ENCODE measurements around the gene RSPH6A. TPM values are rescaled to one million over a fixed set of nuclear protein-coding genes. Genes with fewer than 3 reads are reported as not detected.

The RSPH6A gene
- polyA plus RNA-seq, 3 donors: not detected

DNA sequence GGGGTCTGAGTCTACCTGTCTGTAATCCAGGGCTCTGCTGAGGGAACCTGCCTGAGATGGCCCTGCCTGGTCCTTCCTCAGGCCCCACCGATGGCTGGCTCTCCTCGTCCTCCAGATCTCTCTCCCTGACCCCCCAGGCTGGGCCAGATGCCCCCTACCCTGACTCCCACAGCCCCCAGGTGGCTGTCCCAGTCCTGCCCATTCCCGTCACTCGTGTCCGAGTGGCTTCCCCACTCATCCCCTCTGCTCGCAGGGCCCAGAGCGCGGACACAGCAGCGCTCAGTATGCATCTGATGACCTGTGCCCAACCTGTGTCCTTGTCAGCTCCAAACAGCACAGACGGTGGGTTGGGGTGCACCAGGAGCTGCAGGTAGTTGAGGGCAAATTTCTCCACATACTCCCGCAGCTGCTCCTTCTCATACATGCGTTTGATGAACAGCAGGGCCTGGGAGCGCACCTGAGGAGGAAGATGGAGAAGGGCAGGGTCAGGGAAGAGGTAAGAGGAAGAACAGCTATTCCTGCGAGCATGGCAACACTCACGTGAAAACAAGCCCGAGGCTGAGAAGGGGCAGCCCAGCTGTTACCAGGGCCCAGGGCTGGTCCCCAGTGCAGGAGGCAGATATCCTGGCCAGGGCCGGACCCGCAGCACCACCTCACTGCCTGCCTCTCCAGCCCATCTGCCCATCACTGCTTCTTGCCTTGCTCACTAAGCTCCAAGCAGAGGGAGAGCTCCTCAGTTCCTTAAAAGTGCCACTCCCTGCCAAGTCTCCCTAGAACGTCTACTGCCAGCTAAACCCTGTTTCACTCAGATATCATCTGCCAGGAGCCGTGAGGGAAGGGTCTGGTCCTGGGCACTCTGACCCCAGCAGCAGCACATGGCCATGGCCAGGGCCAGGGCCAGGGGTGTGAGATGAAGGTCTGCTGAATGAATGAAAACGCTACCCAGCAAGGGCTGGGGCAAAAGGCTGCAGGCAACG, 11.1 kb upstream of the RSPH6A start:
- DNase-seq (ENCODE audit: low read depth in 3 of 3, low spot score in 2 of 3): no peak

DNA sequence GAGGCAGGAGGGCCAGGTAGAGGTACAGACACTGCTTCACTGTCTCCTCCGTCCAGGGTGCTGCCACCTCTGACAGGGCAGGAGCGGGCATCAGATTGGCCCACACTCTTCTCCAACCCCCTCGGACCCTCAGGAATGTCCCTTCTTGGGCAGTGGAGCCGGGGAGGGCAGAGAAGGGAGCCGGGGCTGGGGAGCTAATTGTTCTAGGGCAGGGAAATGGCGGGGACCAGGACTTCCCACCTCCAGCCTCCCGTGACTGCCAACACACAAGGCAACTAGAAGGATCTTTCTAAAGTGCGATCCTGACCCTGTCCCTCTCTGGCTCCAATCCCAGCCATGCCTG, 10.1 kb upstream of the RSPH6A start:
- DNase-seq (ENCODE audit: low read depth in 3 of 3, low spot score in 2 of 3): no peak

DNA sequence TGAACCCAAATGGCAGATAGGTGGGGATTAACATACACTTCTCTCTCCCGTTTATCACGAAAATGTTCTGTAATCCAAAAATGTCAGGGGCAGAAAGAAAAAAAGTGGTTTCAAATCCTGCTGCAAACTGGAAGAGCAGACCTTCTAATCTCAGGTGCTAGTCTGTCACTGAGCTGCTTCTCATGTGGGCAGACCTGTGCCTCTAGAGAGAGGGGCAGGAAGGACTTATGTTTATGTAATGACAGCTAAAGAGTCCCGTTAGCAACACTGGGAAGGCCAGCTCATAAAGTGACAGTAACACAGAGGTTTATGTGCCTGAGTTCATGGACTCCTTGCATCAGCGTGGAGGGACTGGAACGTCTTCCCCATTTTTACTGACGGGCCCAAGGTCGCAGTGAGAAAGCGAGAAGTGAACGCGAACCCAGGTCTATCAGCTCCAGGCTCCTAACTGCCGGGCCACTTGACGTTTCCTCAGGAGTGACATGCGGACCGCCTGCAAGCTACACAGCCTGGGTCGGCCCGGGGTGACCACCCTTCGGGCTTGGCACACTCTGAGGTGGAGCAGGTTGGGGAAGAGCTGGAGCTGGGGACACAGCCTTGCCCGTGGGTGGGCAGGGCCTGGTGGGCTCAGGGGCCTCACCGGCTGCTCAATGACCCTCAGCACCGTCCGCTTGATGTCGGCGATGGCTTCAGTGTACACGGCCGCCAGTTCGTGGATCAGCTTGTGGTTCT, 9.6 kb upstream of the RSPH6A start:
- DNase-seq (ENCODE audit: low read depth in 3 of 3, low spot score in 2 of 3): no peak

DNA sequence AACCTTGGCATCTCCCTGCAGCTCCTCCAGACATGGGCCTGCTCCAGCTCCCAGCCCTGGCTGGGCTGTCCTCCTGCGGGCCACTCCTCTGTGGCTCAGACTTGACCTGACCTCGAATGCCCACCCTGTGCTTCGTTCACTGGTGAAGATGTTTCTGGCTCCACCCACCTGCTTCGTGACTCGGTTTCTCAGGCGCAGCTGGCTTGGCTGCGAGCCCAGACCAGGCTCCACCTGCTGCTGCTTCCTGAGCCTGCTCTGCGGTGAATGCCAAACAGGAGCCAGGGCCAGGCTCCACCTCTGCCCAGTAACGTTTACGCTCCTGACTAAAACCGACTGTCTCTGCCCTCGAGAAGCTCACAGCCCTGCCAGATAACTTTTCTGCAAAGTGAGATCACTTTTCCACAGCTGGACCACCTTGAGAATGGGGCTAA, 8.9 kb upstream of the RSPH6A start:
- DNase-seq (ENCODE audit: low read depth in 3 of 3, low spot score in 2 of 3): no peak

DNA sequence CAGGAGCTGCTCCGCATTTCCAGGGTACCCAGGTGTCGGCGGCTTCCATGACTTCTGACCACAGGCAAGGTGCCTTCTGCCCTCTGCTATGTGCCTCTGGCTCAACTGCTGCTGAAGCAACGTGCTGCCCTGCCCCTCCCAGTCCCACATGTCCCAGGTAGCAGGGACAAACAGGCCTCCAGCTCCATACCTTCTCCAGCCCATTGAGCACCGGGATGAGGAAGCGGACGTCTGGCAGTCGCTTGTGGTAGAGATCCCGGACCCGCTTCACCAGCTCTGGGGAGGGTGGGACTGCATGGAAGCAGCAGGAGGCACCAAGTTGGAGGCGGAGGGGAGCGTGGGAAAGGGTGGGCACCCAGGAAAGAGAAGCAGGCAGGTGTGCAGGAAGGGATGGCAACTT, 8.1 kb upstream of the RSPH6A start:
- DNase-seq (ENCODE audit: low read depth in 3 of 3, low spot score in 2 of 3): no peak

DNA sequence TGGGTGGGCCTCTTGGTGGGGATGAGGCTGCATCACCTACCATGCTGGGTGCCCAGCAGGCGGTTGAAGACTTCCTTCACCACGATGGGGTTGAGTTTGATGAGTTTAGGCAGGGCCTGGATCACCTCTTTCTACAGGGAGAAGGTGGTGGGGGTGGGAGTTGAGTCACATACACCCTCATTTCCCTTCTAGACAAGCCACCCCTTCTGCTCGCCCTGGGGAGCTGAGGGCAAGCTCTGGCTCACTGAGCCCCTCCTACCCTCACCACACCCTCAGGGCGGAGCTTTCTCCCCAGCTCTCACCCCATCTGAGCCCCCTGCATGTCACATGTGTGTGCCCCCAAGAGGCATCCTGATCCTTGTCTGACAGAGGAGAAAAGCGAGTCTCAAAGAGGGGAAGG, 7.6 kb upstream of the RSPH6A start:
- no peak for DNase-seq (ENCODE audit: low read depth in 3 of 3, low spot score in 2 of 3)

DNA sequence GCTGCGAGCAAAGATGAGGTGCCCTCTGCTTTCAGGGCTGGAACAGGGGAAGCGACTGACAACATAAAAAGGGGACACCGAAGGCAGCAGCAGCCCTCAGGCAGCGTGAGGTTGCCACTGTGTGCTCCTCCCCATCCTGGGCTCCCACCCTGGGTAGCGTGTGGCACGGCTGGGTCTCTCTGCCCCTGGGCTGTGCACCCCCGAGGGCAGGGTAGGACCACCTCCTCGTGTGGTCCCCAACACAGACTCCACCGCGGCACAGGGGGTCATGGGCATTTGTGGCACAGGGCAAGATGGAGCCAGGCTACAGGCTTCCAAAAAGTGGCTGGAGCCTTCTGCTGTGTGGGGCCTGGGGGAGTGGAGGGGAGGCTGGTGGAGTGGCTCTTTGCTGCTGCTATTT, 6.5 kb upstream of the RSPH6A start:
- no peak for DNase-seq (ENCODE audit: low read depth in 3 of 3, low spot score in 2 of 3)

DNA sequence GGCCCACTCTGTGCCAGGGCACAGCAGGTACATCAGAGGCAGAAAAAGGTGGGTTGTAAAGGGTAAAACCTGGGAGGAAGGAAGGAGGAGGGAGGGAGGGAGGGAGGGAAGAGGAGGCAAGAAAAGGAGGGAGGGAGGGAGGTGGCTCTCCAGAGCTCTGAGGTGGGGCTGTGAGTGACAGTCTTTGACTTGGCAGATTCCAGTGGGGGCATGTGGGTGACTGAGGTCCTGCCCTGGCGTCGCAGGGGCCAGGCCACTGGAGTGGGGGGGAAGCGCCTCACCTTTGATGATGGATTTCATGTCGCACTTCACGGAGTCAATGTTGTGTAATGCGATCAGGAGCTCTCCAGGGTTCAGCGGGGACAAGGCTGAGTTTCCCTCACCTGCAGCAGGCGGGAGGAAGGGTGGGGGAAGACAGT, 6.0 kb upstream of the RSPH6A start:
- DNase-seq (ENCODE audit: low read depth in 3 of 3, low spot score in 2 of 3): no peak

DNA sequence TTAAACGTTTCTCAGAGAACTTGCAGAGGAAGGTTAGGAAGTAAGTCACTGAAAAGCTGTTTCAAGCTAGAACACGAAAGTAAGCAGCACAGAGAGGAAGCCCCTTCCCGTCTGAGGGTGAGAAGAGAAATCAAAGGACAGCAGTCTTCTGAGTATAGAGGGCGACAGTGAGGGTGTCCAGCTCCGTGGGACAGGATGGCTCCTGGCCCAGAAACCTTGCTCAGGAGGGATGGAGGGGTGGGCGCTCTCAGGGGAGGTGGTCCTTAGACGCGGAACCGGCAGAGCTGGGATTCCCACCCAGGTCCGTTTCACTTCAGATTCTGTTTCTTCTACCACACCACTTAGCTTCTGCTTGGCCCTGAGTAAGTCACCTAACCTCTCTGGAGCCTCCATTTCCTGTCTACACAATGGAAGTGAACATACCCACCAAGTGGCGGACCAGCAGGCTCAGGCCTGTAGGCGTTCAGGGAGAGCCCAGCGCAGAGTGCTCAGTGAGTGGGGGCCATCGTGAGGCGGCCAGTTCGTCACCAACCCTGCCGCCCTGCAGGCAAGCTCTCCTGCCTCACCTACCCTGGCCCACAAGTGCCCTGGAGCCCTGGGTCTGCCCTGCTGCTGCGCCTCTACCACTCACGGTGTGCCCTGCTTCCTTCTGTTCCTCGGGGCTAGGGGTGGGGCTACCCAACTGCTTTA, 5.5 kb upstream of the RSPH6A start:
- DNase-seq (ENCODE audit: low read depth in 3 of 3, low spot score in 2 of 3): no peak

DNA sequence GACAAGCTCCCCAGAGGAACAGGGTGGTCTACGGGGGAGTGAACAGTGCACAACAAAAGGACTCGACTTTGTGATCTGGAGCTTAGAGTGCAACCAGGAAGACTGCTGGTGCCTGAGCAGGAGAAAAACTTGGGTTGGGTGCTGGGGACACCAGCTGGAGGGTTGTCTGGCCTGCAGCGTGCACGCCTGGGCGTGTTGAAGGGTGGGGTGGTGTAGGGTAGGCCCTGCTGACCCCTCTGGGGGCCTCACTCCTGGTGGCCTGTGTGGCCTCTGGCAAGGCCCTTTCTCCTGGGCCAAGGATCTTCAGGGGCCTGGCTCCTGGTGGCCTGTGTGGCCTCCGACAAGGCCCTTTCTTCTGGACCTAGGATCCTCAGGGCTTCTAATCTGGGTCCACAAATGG, 4.7 kb upstream of the RSPH6A start:
- DNase-seq (ENCODE audit: low read depth in 3 of 3, low spot score in 2 of 3): no peak

DNA sequence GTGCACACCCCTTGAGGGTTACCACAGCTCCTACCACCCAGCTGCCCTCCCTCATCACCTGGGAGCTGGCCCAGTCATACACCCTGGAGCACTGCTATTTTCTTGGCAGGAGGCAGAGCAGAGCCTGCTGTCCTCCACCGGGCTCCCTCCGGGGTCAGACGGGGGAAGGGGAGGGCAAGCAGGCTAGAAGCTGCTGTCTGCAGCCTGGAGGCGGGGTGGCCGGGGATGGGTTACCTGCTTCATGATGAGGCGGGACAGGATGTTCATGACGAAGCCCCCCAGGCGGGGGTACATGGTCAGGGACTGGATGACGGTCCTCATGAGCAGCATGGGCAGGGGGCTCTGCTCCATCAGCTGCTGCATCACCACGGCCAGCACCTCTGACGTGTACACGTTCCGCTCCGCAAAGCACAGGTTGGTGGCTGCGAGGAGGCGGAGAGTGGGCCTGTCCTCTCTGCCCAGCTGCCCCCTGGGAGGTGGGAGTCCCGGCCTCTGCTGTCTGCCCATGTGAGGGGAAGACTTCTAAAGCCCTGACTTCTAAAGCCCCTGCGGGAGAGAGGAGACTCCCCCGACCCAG, 2.7 kb upstream of the RSPH6A start:
- DNase-seq (ENCODE audit: low read depth in 3 of 3, low spot score in 2 of 3): no peak

DNA sequence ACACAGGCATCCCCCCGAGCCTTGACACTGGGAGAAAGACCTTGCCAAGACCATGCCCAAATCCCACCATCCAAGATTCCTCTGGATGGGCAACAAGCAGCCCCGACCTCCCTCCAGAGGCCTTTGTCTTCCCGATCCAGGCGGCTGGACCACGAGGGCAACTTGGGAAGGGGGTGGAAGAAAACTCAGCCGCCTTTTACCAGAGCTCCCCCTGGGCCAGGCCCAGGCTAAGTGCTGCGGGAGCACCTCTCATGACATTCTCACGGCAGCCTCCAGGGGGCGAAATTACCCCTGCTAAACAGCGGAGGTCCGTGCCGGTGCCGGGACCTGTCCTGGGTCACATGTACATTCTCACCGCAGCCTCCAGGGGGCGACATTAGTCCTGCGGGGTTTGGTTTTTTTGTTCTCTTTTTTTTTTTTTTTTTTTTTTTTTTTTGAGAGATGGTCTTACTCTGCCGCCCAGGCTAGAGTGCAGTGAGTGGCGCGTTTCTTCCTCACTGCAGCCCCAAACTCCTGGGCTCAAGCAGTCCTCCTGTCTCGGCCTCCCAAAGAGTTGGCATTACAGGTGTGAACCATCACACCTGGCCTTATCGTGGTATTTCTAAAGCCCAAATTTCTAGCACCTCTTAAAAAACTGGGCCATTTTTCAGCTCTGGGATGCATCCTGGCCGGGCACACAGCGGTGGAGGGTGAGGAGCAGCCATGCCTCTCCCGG, 2.1 kb upstream of the RSPH6A start:
- DNase-seq (ENCODE audit: low read depth in 3 of 3, low spot score in 2 of 3): peak; percentile 85 to 90 (median 90)

DNA sequence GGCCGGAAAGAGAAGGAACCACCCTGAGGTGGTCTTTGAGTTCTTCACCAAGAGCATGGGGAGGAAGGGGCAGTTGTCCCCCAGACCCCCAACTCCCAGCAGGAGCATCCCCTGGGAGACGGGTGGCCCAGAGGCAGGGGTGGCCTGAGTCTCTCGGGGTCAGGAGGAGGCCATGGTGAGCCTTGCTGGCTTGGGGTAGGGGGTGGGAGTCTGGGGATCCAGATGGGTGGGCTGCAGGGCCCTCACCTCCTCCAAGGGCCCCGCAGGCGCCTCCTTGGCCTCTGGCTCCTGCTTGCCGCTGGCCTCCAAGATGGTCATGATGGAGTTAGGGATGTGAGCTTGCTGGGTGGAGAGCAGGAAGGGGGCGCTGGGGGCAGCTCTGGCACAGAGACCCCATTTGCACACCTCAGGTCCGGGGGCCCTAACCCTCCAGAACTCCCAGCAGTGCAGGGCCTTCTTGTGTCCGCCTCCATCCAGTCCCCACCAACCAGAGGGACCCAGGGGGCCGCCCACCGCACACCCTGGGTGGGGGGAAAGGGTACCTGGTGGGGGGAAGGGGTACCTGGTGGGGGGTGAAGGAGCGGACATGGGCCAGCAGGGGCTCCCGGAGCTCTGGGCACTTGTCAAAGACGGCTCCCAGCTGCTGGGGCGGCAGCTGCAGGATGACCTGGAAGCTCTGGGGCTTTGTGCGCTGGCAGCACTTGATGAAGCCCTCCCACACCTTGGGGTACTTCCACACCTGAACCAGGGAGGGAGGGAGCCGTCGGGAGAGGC, 1.3 kb upstream of the RSPH6A start:
- no peak for DNase-seq (ENCODE audit: low read depth in 3 of 3, low spot score in 2 of 3)

DNA sequence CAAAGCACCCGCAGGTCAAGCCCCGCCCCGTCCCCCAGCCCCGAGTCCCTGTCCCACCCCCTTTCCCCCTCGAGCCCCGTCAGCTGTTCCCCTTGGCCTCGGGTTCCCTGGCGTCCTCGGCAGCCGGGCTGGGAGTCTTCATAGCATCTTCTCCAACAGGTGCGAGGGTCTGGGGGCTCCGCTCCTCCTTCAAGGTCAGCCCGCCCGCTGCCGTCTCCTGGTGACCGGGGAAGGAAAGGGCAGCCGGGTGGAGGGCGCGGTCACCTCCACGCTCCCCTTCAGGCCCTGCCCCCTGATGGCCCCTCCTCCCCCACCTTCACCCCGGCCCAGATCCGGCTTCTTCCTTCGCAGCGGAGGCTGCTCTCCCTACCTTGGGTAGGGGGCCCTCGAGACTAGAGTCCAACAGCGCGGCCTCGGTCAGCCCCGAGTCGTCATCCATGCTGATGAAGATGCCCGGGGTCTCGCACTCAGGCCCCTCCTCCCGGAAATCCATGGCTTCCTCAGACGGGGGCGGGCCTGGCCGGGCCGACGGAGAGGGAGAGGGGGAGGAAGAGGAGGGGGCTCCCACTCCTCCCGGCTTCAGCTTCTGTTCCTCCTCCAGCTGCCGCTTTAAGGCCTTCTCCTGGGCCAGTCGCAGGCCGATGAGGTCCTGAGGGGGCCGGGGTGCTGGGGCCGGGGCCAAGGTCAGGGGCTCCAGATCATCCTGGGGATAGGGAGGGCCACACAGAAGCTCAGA, 541 bp upstream of the RSPH6A start:
- DNase-seq (ENCODE audit: low read depth in 3 of 3, low spot score in 2 of 3): peak in 1 of 3 donors; percentile 58

DNA sequence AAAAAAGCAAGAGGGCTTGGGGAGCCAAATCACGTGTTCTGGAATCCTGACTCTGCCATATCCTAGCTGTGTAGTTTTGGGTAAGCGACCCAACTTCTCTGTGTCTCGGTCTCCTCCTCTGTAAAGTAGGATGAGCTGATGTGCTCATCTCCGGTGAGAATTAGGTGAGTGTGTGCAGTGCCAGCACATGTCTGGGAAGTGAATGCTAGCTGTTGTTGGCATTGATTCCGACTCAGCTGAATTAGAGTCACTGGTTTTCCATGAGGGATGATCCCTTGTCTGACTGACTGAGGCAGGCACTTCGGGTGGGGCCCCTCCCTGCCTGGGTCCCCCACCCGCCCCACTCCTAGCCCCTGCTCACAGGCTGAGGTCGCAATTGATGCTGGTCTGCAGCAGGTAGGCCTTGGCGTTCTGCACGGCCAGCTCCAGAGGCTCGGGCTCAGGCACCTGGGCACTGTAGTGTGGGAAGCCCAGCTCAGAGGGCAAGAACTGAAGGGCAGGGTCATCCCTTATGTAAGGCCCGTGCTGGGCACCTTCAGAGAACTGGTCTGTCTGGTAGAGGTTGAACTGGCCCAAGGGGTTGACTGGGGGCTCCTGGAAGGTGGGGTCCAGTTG, 835 bp downstream of the RSPH6A start:
- no peak for DNase-seq (ENCODE audit: low read depth in 3 of 3, low spot score in 2 of 3)

DNA sequence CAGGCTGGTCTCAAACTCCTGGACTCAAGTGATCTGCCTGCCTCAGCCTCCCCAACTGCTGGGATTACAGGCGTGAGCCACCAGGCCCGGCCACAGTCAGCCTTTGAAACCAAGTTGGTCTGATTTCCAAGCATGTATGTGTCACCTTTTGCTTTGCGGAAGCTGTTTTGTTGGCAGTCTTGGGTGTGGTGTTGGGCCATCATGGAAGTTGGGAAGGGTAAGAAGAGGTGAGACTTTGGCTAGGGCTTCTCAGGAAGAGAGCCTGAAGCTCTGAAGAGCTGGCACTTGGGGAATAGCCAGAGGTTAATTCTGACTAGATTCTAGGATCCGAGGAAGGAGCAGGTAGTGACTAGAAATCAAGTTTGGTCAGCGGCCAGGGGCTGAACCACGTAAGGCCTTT, 2.8 kb downstream of the RSPH6A start:
- no peak for DNase-seq (ENCODE audit: low read depth in 3 of 3, low spot score in 2 of 3)

DNA sequence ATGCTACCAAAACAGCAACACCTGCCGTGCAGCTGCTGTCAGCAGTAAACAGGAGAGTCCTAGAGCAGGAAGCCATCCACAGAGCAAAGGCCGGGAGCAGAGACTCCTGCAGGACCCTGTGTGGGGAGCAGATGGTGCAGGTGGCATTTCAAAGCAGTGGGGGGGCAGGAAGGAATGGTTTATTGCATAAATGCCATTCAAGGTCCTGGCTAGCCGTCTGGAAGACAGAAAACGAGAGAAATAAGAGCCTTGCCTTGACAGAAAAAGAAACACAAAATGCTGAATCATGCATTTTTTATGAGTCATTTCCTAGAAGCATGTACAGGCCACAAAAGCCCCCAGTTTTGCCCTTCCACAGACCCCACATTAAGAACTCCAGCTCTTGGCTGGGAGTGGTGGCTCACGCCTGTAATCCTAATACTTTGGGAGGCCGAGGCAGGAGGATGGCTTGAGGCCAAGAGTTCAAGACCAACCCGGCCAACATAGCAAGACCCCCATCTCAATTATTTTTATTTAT, 5.4 kb downstream of the RSPH6A start:
- DNase-seq (ENCODE audit: low read depth in 3 of 3, low spot score in 2 of 3): no peak

DNA sequence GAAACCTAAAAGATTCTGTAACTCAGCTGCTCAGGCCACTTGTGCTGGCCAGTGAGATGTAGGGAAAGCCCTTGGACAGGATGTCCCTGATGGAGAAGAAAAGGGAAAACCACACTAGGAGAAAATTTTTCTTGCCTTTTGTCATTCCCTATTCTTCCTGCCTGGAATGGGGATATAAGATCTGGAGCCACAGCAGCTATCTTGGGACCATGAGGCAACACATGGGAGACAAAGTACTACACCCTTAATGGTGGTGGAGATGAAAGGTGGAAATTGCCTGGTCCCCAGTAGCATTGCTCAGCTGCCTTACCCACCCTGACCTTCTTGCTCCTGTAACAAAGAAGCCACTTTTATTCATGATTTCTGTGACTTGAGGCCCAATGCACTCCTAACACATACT, 9.4 kb downstream of the RSPH6A start:
- no peak for DNase-seq (ENCODE audit: low read depth in 3 of 3, low spot score in 2 of 3)

DNA sequence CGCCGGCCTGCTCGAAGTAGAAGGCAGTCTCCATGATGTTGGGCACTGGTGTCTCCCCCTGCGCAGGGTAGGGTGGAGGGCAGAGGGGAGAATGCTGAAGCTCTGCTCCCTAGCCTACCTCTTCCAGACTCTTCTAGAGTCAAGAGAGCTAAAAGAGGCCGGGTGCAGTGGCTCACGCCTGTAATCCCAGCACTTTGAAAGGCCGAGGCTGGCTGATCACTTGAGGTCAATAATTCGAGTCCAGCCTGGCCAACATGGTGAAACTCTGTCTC, 10.2 kb downstream of the RSPH6A start:
- no peak for DNase-seq (ENCODE audit: low read depth in 3 of 3, low spot score in 2 of 3)
